Measurements from ENCODE around the gene OR10A2.
"Not testable (repeated sequence)": the region's sequence is repeated elsewhere in the genome, so short reads cannot be mapped to it uniquely, and the experiment has no call there.

Gene OR10A2

GRCh38 chr11:6862961-6863360 lies at the start of gene OR10A2:
Gene OR10A2, plus strand, starts transcription at chr11:6863057. Its CDS starts 6,698 bp downstream, at chr11:6869755.
- no peak for DNase-seq

GRCh38 chr11:6813656-6814055 lies 49.2 kb upstream of the OR10A2 start:
- DNase-seq = no peak

- no peak for DNase-seq
These were observed 45.2 kb upstream of the OR10A2 start for GRCh38 chr11:6817694-6818093.

GRCh38 chr11:6818967-6819366 lies 43.9 kb upstream of the OR10A2 start:
- DNase-seq = no peak

- DNase-seq = no peak
These were observed 38.6 kb upstream of the OR10A2 start for GRCh38 chr11:6824136-6824823.

- DNase-seq = no peak
These were observed 37.6 kb upstream of the OR10A2 start for GRCh38 chr11:6825231-6825744.

- DNase-seq = no peak
These were observed 34.8 kb upstream of the OR10A2 start for GRCh38 chr11:6828103-6828502.

- no peak for DNase-seq
These were observed 29.5 kb upstream of the OR10A2 start for GRCh38 chr11:6833356-6833755.

GRCh38 chr11:6834021-6834420 lies 28.8 kb upstream of the OR10A2 start:
- no peak for DNase-seq

- no peak for DNase-seq
These were observed 21.2 kb upstream of the OR10A2 start for GRCh38 chr11:6841694-6842093.

- DNase-seq = no peak
These were observed 19.2 kb upstream of the OR10A2 start for GRCh38 chr11:6843670-6844069.

GRCh38 chr11:6844356-6844755 lies 18.5 kb upstream of the OR10A2 start:
- no peak for DNase-seq

GRCh38 chr11:6845383-6845782 lies 17.5 kb upstream of the OR10A2 start, which contains the start of gene OR10A5:
Gene OR10A5, plus strand, starts transcription at chr11:6845683. Its CDS starts 0 bp downstream, at chr11:6845683.
- DNase-seq = no peak

GRCh38 chr11:6850526-6850925 lies 12.3 kb upstream of the OR10A2 start:
- no peak for DNase-seq

- DNase-seq = not testable (repeated sequence)
These were observed 8.1 kb upstream of the OR10A2 start for GRCh38 chr11:6854801-6855200.

- DNase-seq = no peak
These were observed 6.8 kb upstream of the OR10A2 start for GRCh38 chr11:6855971-6856541.

- no peak for DNase-seq
These were observed 6.0 kb upstream of the OR10A2 start for GRCh38 chr11:6856871-6857270.

GRCh38 chr11:6864438-6864837 lies 1.6 kb downstream of the OR10A2 start:
- no peak for DNase-seq

- no peak for DNase-seq
These were observed 8.4 kb downstream of the OR10A2 start for GRCh38 chr11:6871278-6871677.

GRCh38 chr11:6875761-6876160 lies 12.9 kb downstream of the OR10A2 start:
- DNase-seq = no peak

- no peak for DNase-seq
These were observed 13.5 kb downstream of the OR10A2 start, which contains the start of gene OR10A4 for GRCh38 chr11:6876325-6876724. Gene OR10A4, plus strand, starts transcription at chr11:6876625. Its CDS starts 23 bp downstream, at chr11:6876648.

GRCh38 chr11:6876914-6877313 lies 14.1 kb downstream of the OR10A2 start:
- DNase-seq = no peak

GRCh38 chr11:6882751-6883150 lies 19.9 kb downstream of the OR10A2 start:
- no peak for DNase-seq

- DNase-seq = not testable (repeated sequence)
These were observed 24.9 kb downstream of the OR10A2 start for GRCh38 chr11:6887711-6888110.
